ENCODE results near the gene CCDC127. TPM values are rescaled to one million over a fixed set of nuclear protein-coding genes. Genes with fewer than 3 reads are reported as not detected.
A peak's percentile ranks its signal among the peaks of the same experiment; 100 is the strongest.
"Not testable (repeated sequence)": the region's sequence is repeated elsewhere in the genome, so short reads cannot be mapped to it uniquely, and the experiment has no call there.

The CCDC127 gene
- total RNA-seq, 1 donor, result 4.3 TPM

GRCh38 chr5:252546-252945 lies 34.6 kb upstream of the CCDC127 start:
- H3K4me3 ChIP-seq (ENCODE audit: low read depth, low read length), result no peak overlapping the region
- no peak for TF ChIP-seq CTCF (IDR thresholded peaks at IDR 0.05; ENCODE audit: insufficient read depth, low read depth, low read length)
- DNase-seq (ENCODE audit: low read depth), result no peak

- DNase-seq (ENCODE audit: low read depth); H3K4me3 ChIP-seq (ENCODE audit: low read depth, low read length): not testable (repeated sequence)
Measured at GRCh38 chr5:251975-252374, 34.0 kb upstream of the CCDC127 start.

- not testable (repeated sequence) for H3K4me3 ChIP-seq (ENCODE audit: low read depth, low read length)
Measured at GRCh38 chr5:251538-251937, 33.6 kb upstream of the CCDC127 start.

GRCh38 chr5:251016-251415 lies 33.1 kb upstream of the CCDC127 start:
- H3K4me3 ChIP-seq (ENCODE audit: low read depth, low read length); DNase-seq (ENCODE audit: low read depth): not testable (repeated sequence)

More at GRCh38 chr5:251538-251937, 33.6 kb upstream of the CCDC127 start:
- not testable (repeated sequence) for DNase-seq (ENCODE audit: low read depth)

- DNase-seq (ENCODE audit: low read depth); H3K4me3 ChIP-seq (ENCODE audit: low read depth, low read length): not testable (repeated sequence)
Measured at GRCh38 chr5:250396-250795, 32.4 kb upstream of the CCDC127 start.

- not testable (repeated sequence) for DNase-seq (ENCODE audit: low read depth); H3K4me3 ChIP-seq (ENCODE audit: low read depth, low read length)
Measured at GRCh38 chr5:245717-246116, 27.8 kb upstream of the CCDC127 start.

- DNase-seq (ENCODE audit: low read depth); H3K4me3 ChIP-seq (ENCODE audit: low read depth, low read length): not testable (repeated sequence)
Measured at GRCh38 chr5:243683-244367, 25.9 kb upstream of the CCDC127 start.

- DNase-seq (ENCODE audit: low read depth), result peak; percentile 8
Measured at GRCh38 chr5:241045-241669, 23.2 kb upstream of the CCDC127 start.

GRCh38 chr5:240550-240949 lies 22.6 kb upstream of the CCDC127 start:
- not testable (repeated sequence) for H3K4me3 ChIP-seq (ENCODE audit: low read depth, low read length)

More at GRCh38 chr5:241045-241669, 23.2 kb upstream of the CCDC127 start:
- not testable (repeated sequence) for H3K4me3 ChIP-seq (ENCODE audit: low read depth, low read length)

GRCh38 chr5:237931-238330 lies 20.0 kb upstream of the CCDC127 start:
- not testable (repeated sequence) for H3K4me3 ChIP-seq (ENCODE audit: low read depth, low read length); DNase-seq (ENCODE audit: low read depth)

More at GRCh38 chr5:240550-240949, 22.6 kb upstream of the CCDC127 start:
- not testable (repeated sequence) for DNase-seq (ENCODE audit: low read depth)

GRCh38 chr5:235527-235926 lies 17.6 kb upstream of the CCDC127 start:
- DNase-seq (ENCODE audit: low read depth); H3K4me3 ChIP-seq (ENCODE audit: low read depth, low read length): not testable (repeated sequence)

- no peak for DNase-seq (ENCODE audit: low read depth)
- no peak for TF ChIP-seq CTCF (IDR thresholded peaks at IDR 0.05; ENCODE audit: insufficient read depth, low read depth, low read length)
- no peak overlapping the region for H3K4me3 ChIP-seq (ENCODE audit: low read depth, low read length)
Measured at GRCh38 chr5:234450-234849, 16.5 kb upstream of the CCDC127 start.

- H3K4me3 ChIP-seq (ENCODE audit: low read depth, low read length); DNase-seq (ENCODE audit: low read depth): not testable (repeated sequence)
Measured at GRCh38 chr5:233426-233825, 15.5 kb upstream of the CCDC127 start.

All from fibroblast of villous mesenchyme (primary cell).